ENCODE measurements around the gene DPM1.

DNA sequence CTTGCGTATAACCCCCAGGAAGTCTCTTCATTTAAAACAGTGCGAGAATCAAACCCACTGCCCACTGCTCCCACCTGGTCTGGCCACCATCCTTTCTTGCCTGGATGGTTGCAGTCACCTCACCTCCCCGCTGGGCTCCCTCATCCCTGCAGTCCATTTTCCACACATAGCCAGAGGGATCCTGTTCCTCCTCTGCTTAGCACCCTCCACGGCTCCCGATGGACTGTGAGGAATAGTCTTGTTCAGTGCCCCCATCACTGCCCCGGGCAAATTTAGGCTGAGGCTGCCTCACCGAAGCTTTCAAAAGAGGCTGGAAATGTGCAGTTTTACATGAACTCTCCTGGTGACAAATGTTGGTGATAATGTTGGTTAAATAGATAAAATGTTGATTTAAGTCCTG lies 46.9 kb upstream of the DPM1 start:
- TF ChIP-seq, protein P1, sequence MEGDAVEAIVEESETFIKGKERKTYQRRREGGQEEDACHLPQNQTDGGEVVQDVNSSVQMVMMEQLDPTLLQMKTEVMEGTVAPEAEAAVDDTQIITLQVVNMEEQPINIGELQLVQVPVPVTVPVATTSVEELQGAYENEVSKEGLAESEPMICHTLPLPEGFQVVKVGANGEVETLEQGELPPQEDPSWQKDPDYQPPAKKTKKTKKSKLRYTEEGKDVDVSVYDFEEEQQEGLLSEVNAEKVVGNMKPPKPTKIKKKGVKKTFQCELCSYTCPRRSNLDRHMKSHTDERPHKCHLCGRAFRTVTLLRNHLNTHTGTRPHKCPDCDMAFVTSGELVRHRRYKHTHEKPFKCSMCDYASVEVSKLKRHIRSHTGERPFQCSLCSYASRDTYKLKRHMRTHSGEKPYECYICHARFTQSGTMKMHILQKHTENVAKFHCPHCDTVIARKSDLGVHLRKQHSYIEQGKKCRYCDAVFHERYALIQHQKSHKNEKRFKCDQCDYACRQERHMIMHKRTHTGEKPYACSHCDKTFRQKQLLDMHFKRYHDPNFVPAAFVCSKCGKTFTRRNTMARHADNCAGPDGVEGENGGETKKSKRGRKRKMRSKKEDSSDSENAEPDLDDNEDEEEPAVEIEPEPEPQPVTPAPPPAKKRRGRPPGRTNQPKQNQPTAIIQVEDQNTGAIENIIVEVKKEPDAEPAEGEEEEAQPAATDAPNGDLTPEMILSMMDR (IDR thresholded peaks at IDR 0.05; ENCODE audit: poor library complexity, severe bottlenecking) = no peak
- TF ChIP-seq RAD21 (conservative IDR thresholded peaks at IDR 0.05) (no peak), EZH2 (IDR thresholded peaks at IDR 0.05; ENCODE audit: borderline replicate concordance, insufficient read depth, low read length, poor library complexity, severe bottlenecking) (no peak), POLR2AphosphoS5 (IDR thresholded peaks at IDR 0.05) (no peak), TAF1 (IDR thresholded peaks at IDR 0.05; ENCODE audit: low read depth) (no peak), EP300 (conservative IDR thresholded peaks at IDR 0.05; ENCODE audit: poor library complexity, severe bottlenecking) (no peak), SMC3 (conservative IDR thresholded peaks at IDR 0.05; ENCODE audit: poor library complexity) (no peak)
- TF ChIP-seq, protein P2, sequence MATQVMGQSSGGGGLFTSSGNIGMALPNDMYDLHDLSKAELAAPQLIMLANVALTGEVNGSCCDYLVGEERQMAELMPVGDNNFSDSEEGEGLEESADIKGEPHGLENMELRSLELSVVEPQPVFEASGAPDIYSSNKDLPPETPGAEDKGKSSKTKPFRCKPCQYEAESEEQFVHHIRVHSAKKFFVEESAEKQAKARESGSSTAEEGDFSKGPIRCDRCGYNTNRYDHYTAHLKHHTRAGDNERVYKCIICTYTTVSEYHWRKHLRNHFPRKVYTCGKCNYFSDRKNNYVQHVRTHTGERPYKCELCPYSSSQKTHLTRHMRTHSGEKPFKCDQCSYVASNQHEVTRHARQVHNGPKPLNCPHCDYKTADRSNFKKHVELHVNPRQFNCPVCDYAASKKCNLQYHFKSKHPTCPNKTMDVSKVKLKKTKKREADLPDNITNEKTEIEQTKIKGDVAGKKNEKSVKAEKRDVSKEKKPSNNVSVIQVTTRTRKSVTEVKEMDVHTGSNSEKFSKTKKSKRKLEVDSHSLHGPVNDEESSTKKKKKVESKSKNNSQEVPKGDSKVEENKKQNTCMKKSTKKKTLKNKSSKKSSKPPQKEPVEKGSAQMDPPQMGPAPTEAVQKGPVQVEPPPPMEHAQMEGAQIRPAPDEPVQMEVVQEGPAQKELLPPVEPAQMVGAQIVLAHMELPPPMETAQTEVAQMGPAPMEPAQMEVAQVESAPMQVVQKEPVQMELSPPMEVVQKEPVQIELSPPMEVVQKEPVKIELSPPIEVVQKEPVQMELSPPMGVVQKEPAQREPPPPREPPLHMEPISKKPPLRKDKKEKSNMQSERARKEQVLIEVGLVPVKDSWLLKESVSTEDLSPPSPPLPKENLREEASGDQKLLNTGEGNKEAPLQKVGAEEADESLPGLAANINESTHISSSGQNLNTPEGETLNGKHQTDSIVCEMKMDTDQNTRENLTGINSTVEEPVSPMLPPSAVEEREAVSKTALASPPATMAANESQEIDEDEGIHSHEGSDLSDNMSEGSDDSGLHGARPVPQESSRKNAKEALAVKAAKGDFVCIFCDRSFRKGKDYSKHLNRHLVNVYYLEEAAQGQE (IDR thresholded peaks at IDR 0.05; ENCODE audit: borderline replicate concordance) = no peak
